ENCODE data around the gene SPEM3.
"Not testable (repeated sequence)": the region's sequence is repeated elsewhere in the genome, so short reads cannot be mapped to it uniquely, and the experiment has no call there.

The SPEM3 gene

DNA sequence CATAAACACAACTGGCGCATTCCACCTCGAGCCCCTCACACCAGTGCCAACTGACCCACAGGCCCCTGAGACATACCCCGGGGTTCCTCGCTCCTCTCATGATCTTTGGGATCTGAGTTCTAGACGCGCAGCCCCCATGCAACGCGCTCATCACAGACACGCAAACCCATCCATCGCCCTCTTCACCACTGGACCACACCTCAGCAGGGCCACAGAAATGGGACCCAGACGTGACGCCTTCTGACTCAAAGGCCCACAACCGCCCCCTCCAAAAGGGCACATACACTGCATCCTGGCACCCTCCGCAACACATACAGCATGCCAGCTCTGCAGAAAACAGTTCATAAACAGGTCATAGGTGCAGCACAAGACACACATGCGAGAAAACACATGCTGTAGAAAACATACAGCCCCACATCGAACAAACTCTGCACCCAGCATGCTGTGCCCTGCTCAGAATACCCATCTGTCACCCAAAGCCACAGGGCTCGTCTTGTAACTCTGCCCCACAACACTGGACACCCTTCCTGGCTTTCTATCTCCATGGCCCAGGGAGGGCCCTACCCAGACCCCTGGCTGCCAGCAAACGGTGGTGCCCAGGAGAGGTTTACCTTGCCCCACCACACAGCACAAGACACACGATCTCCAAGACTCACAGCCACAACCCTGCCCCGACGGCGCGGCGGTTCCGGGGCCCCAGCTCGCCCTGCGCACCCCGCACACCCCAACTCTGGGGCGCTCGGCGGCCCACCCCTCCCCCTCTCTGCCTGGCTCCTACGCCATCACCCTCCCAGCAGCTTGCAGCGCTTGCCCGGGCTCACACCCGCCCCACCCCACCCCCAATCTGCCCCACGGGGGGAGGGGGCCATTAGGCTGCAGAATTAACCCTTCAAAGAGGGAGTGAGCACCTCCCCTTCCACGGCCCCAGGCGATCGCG lies 49.9 kb downstream of the SPEM3 start:
- H2AFZ ChIP-seq (ENCODE audit: low read depth, low read length): no peak overlapping the region; the same call in 1 of the 2 replicates
- H4K20me1 ChIP-seq (ENCODE audit: insufficient read depth, low read length): peaks cover 19% of the 10 kb centered on the region; the same call in 1 of the 2 replicates
- H3K27me3 ChIP-seq (ENCODE audit: low read depth, low read length): no peaks in the 10 kb centered on the region
- no peaks in the 10 kb centered on the region for H3K36me3 ChIP-seq (replicated peaks; ENCODE audit: low read depth, low read length)
- H3K4me1 ChIP-seq (ENCODE audit: low read length): peaks cover 14% of the 10 kb centered on the region
- H3K4me3 ChIP-seq (ENCODE audit: low read length): peak overlapping the region; percentile 96
- H3K9me3 ChIP-seq (ENCODE audit: insufficient read depth, low read length): no peaks in the 10 kb centered on the region
- peak overlapping the region; percentile 84 for H3K4me2 ChIP-seq (ENCODE audit: low read length)
- peaks cover 47% of the 10 kb centered on the region for H3K79me2 ChIP-seq (ENCODE audit: low read length)
- no peak for TF ChIP-seq EZH2phosphoT487 (IDR thresholded peaks at IDR 0.05; ENCODE audit: low read depth)
- TF ChIP-seq, protein P1, sequence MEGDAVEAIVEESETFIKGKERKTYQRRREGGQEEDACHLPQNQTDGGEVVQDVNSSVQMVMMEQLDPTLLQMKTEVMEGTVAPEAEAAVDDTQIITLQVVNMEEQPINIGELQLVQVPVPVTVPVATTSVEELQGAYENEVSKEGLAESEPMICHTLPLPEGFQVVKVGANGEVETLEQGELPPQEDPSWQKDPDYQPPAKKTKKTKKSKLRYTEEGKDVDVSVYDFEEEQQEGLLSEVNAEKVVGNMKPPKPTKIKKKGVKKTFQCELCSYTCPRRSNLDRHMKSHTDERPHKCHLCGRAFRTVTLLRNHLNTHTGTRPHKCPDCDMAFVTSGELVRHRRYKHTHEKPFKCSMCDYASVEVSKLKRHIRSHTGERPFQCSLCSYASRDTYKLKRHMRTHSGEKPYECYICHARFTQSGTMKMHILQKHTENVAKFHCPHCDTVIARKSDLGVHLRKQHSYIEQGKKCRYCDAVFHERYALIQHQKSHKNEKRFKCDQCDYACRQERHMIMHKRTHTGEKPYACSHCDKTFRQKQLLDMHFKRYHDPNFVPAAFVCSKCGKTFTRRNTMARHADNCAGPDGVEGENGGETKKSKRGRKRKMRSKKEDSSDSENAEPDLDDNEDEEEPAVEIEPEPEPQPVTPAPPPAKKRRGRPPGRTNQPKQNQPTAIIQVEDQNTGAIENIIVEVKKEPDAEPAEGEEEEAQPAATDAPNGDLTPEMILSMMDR (IDR thresholded peaks at IDR 0.05; ENCODE audit: low read depth, low read length): no peak
- H3K27ac ChIP-seq (ENCODE audit: low read length): peak overlapping the region; percentile 38
- peak overlapping the region; percentile 83 for H3K9ac ChIP-seq (ENCODE audit: low read length)

DNA sequence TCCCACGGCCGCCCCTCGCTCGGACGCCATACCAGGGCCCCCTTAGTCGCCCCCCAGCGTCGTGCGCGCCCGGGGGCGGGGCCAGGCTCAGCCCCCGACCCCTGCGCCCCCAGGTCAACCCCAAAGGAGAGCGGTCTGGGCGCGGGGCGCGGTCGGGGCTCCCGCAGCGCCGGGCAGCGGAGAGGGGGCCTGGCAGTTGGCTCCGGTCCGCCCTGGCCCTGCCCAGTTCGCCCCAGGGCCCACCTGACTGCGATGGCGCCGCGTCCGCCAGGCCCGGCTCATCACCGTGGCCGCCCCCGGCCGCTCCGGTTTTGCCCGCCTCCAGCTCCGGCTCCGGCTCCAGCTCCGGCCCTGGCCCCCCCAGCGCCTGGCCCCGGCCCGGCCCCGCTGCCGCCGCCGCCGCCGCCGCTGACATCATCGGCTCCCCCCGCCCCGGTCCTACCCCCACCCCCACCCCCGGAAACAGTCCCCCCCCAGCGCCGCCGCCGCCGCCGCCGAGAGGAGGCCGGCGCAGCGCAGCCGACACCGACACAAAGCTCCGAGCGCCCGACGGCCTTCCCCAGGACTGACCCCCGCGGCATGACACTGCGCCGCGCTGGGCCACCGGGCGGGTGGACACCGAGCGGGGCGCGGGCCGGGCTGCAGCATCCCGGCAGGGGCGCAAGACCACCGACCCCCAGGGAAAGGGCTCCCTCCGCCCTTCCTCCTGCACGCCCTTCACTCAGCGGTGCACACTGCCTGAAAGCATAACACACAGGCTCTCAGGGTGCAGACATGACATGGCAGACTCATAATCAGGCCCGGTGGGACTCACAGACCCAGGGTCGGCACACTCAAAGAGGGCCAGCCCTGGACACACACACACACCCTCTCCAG lies 50.8 kb downstream of the SPEM3 start, which contains the start of gene ZBTB4:
Gene ZBTB4, minus strand, starts transcription at position 419 of the 876 bp plus-strand sequence. CDS start 12,830 bp downstream, outside the sequence.
- peaks cover 47% of the 10 kb centered on the region for H3K79me2 ChIP-seq (ENCODE audit: low read length)
- peak within 1 kb of the TSS; percentile 83 for H3K9ac ChIP-seq (ENCODE audit: low read length)
- H3K27me3 ChIP-seq (ENCODE audit: low read depth, low read length): no peaks in the 10 kb centered on the region
- peak within 1 kb of the TSS; percentile 96 for H3K4me3 ChIP-seq (ENCODE audit: low read length)
- peak within 1 kb of the TSS; percentile 18; the same call in 1 of the 2 replicates for H2AFZ ChIP-seq (ENCODE audit: low read depth, low read length)
- H3K9me3 ChIP-seq (ENCODE audit: insufficient read depth, low read length): no peaks in the 10 kb centered on the region
- no peaks in the 10 kb centered on the region for H3K36me3 ChIP-seq (replicated peaks; ENCODE audit: low read depth, low read length)
- H4K20me1 ChIP-seq (ENCODE audit: insufficient read depth, low read length): peaks cover 19% of the 10 kb centered on the region; the same call in 1 of the 2 replicates
- H3K4me2 ChIP-seq (ENCODE audit: low read length): peak within 1 kb of the TSS; percentile 99
- peak within 1 kb of the TSS; percentile 38 for H3K27ac ChIP-seq (ENCODE audit: low read length)
- TF ChIP-seq, protein P1 (IDR thresholded peaks at IDR 0.05; ENCODE audit: low read depth, low read length): no peak
- TF ChIP-seq EZH2phosphoT487 (IDR thresholded peaks at IDR 0.05; ENCODE audit: low read depth): no peak
- H3K4me1 ChIP-seq (ENCODE audit: low read length): peaks cover 14% of the 10 kb centered on the region

DNA sequence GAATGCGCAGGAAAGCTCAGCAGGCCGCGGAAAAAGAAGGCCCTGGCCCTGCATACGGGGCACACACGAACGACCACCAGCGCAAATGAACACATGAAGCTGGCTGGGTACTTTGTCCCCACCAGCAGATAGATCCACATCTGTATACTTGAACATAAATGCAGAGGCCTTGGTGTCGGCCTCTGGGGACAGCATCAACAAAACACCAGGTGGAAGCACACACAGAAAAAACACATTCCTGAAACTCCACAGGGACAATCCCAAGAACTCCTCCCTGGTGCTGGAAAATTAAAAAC lies 51.4 kb downstream of the SPEM3 start:
- Histone ChIP-seq H3K79me2 (ENCODE audit: low read length) (peaks cover 52% of the 10 kb centered on the region), H3K9me3 (ENCODE audit: insufficient read depth, low read length) (no peaks in the 10 kb centered on the region), H2AFZ (ENCODE audit: low read depth, low read length) (peak overlapping the region; percentile 18; the same call in 1 of the 2 replicates), H4K20me1 (ENCODE audit: insufficient read depth, low read length) (peaks cover 19% of the 10 kb centered on the region; the same call in 1 of the 2 replicates), H3K36me3 (replicated peaks; ENCODE audit: low read depth, low read length) (no peaks in the 10 kb centered on the region), H3K27ac (ENCODE audit: low read length) (peak overlapping the region; percentile 18; the same call in 1 of the 2 replicates), H3K27me3 (ENCODE audit: low read depth, low read length) (no peaks in the 10 kb centered on the region), H3K9ac (ENCODE audit: low read length) (peak overlapping the region; percentile 72), H3K4me1 (ENCODE audit: low read length) (peaks cover 14% of the 10 kb centered on the region), H3K4me2 (ENCODE audit: low read length) (peak overlapping the region; percentile 99), H3K4me3 (ENCODE audit: low read length) (peak overlapping the region; percentile 96)
- TF ChIP-seq, protein P1 (IDR thresholded peaks at IDR 0.05; ENCODE audit: low read depth, low read length): no peak
- TF ChIP-seq EZH2phosphoT487 (IDR thresholded peaks at IDR 0.05; ENCODE audit: low read depth): no peak

DNA sequence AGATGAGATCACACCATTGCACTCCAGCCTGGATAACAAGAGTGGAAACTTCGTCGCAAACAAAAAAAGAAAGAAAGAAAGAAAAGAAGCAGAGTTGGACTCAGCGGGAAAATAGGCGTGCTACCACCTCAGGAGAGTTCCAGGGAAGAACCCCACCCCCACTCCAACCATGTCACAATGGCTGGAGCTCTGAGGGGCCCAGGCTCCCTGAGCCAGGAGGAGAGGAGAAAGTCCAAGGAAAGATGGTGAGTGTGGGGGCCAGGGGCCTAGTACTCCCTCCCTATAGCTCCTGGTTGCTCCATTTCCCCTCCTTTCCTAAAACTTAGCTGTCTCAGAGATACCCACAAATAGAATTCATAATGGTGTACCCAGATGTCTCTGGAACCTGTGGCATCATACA lies 52.6 kb downstream of the SPEM3 start, which contains the start of gene SLC35G6:
Gene SLC35G6, plus strand, starts transcription at position 172 of the 400 bp plus-strand sequence. Its CDS starts 71 bp downstream, at position 243.
- H3K27ac ChIP-seq (ENCODE audit: low read length); H2AFZ ChIP-seq (ENCODE audit: low read depth, low read length); H3K27me3 ChIP-seq (ENCODE audit: low read depth, low read length); H3K36me3 ChIP-seq (replicated peaks; ENCODE audit: low read depth, low read length); H3K9me3 ChIP-seq (ENCODE audit: insufficient read depth, low read length): not testable (repeated sequence)
- H3K9ac ChIP-seq (ENCODE audit: low read length): peak within 1 kb of the TSS; percentile 72
- H3K79me2 ChIP-seq (ENCODE audit: low read length): peaks cover 54% of the 10 kb centered on the region
- H3K4me1 ChIP-seq (ENCODE audit: low read length): peaks cover 20% of the 10 kb centered on the region
- peak within 1 kb of the TSS; percentile 96 for H3K4me3 ChIP-seq (ENCODE audit: low read length)
- H3K4me2 ChIP-seq (ENCODE audit: low read length): peak within 1 kb of the TSS; percentile 99
- peaks cover 22% of the 10 kb centered on the region for H4K20me1 ChIP-seq (ENCODE audit: insufficient read depth, low read length)

DNA sequence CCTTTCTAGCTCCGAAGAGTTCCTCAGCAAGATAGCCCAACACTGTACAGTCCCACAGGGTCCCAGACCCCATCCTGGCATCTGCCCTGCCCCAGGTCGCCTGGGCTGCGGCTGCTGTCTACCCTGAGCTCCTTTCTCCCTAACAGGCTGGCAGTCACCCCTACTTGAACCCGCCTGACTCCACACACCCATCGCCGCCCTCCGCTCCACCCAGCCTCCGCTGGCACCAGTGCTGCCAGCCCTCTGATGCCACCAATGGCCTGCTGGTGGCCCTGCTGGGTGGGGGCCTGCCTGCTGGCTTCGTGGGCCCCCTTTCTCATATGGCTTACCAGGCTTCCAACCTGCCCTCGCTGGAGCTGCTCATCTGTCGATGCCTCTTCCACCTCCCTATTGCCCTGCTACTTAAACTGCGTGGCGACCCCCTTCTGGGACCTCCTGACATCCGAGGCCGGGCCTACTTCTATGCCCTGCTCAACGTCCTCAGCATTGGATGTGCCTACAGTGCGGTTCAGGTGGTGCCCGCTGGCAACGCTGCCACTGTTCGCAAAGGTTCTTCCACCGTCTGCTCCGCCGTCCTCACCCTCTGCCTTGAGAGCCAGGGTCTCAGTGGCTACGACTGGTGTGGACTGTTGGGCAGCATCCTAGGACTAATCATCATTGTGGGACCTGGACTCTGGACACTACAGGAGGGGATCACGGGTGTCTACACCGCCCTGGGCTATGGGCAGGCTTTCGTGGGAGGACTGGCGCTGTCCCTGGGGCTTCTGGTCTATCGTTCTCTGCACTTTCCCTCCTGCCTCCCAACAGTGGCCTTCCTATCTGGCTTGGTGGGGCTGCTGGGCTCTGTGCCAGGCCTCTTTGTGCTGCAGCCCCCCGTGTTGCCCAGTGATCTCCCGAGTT lies 53.4 kb downstream of the SPEM3 start:
- peaks cover 23% of the 10 kb centered on the region for H3K4me1 ChIP-seq (ENCODE audit: low read length)
- H3K9ac ChIP-seq (ENCODE audit: low read length): not testable (repeated sequence)

More for the DNA sequence above, 53.4 kb downstream of the SPEM3 start:
- Histone ChIP-seq H3K79me2 (ENCODE audit: low read length) (peaks cover 54% of the 10 kb centered on the region), H4K20me1 (ENCODE audit: insufficient read depth, low read length) (peaks cover 20% of the 10 kb centered on the region)
- not testable (repeated sequence) for H3K4me2 ChIP-seq (ENCODE audit: low read length); H3K4me3 ChIP-seq (ENCODE audit: low read length); H3K36me3 ChIP-seq (replicated peaks; ENCODE audit: low read depth, low read length); H3K9me3 ChIP-seq (ENCODE audit: insufficient read depth, low read length); H3K27ac ChIP-seq (ENCODE audit: low read length); H3K27me3 ChIP-seq (ENCODE audit: low read depth, low read length); H2AFZ ChIP-seq (ENCODE audit: low read depth, low read length)
